HCT116 (cell line): ENCODE data around the gene BNC2. TPM values are rescaled to one million over a fixed set of nuclear protein-coding genes. Genes with fewer than 3 reads are reported as not detected.

Experiments used
- ATAC-seq: fragments of 200-7000 bp; cut with Tn5 transposase; 2 replicates; pipeline ENCODE4 v1.9.1; 2020; ENCODE audit warnings: mild to moderate bottlenecking, moderate library complexity
- BruUV-seq: library from RNA; stranded (reverse); fragments of 400-500 nt; replicated peaks from 2 replicates; lab custom pipeline; 2021; lab: Mats Ljungman, UMichigan
- CTCF ChIA-PET: fragments of 300-600 bp; sonication (Branson Sonifier 250); formaldehyde crosslinking; loops from one replicate; lab custom pipeline; 2021; ENCODE audit warnings: antibody characterized with exemption; lab: Charles Lee
- POLR2A ChIA-PET: fragments of 300-600, 350-600 bp; sonication (Branson Sonifier 250); formaldehyde crosslinking; loops from one replicate; lab custom pipeline; 2021; ENCODE audit warnings: antibody characterized with exemption; lab: Charles Lee
- RAD21 ChIA-PET, 2 experiments: fragments of 300-600 bp; sonication (Branson Sonifier 250); formaldehyde crosslinking; loops; one replicate each; lab custom pipeline; 2023; ENCODE audit warnings: low total read pairs in 2 of 2; ENCODE audit not compliant: uncharacterized antibody in 2 of 2, unreplicated experiment in 2 of 2, low non-redundant PET in 1 of 2; lab: Charles Lee
- DNase-seq: peaks from one replicate; pipeline ENCODE4 v3.0.0-alpha.2; 2010; ENCODE audit warnings: low read depth, low spot score
- H2AFZ ChIP-seq: fragments of 200-600 bp; shearing (Covaris generic), sonication (generic); 2 replicates; pipeline ENCODE4 v1.6.1; 2017; ENCODE audit warnings: low read depth, mixed run types, mixed read lengths, antibody characterized with exemption, low read length; ENCODE audit not compliant: poor library complexity, severe bottlenecking
- H3K27ac ChIP-seq: 2 replicates; pipeline ENCODE4 v1.5.1; 2012; ENCODE audit warnings: low read depth, low read length
- H3K27me3 ChIP-seq: fragments of 200-600 bp; sonication (generic); 2 replicates; pipeline ENCODE4 v1.6.1; 2016; ENCODE audit warnings: mixed run types, low read length, mixed read lengths; ENCODE audit not compliant: insufficient read depth
- H3K36me3 ChIP-seq, 2 experiments: fragments of 200-500 bp in 1 of 2; fragments of 200-600 bp in 1 of 2; sonication (Bioruptor generic) in 1 of 2; sonication (generic) in 1 of 2; 2 replicates each; pipeline versions ENCODE4 v1.5.1 to v1.6.1; 2014 to 2016; ENCODE audit warnings: low read length in 2 of 2, inconsistent platforms in 1 of 2, mixed read lengths in 1 of 2, mixed run types in 1 of 2; ENCODE audit not compliant: insufficient read depth in 2 of 2, control insufficient read depth in 1 of 2
- H3K4me1 ChIP-seq, 2 experiments: fragments of 200-600 bp in 1 of 2; sonication (generic) in 1 of 2; 2 replicates each; pipeline versions ENCODE4 v1.5.1 to v1.6.1; 2012 to 2017; ENCODE audit warnings: low read length in 2 of 2, inconsistent platforms in 1 of 2, mild to moderate bottlenecking in 1 of 2, mixed read lengths in 1 of 2, mixed run types in 1 of 2, moderate library complexity in 1 of 2; ENCODE audit not compliant: insufficient read depth in 2 of 2, control insufficient read depth in 1 of 2
- H3K4me2 ChIP-seq: fragments of 200-600 bp; sonication (generic); 2 replicates; pipeline ENCODE4 v1.6.1; 2017; ENCODE audit warnings: mixed run types, low read length, mixed read lengths
- H3K4me3 ChIP-seq, 2 experiments: fragments of 200-600 bp in 1 of 2; sonication (generic) in 1 of 2; replicated peaks in 1 of 2; 2 replicates each; pipeline ENCODE4 v1.5.1; 2011 to 2016; ENCODE audit warnings: low read length in 2 of 2, control low read depth in 1 of 2, low read depth in 1 of 2, mild to moderate bottlenecking in 1 of 2, mixed read lengths in 1 of 2, mixed run types in 1 of 2
- H3K79me2 ChIP-seq: fragments of 200-600 bp; sonication (generic); 2 replicates; pipeline ENCODE4 v1.6.1; 2017; ENCODE audit warnings: mild to moderate bottlenecking, mixed run types, low read length, moderate library complexity, mixed read lengths; ENCODE audit not compliant: insufficient read depth
- H3K9ac ChIP-seq: fragments of 200-600 bp; sonication (generic); 2 replicates; pipeline ENCODE4 v1.6.1; 2016; ENCODE audit warnings: low read length, mixed read lengths
- H3K9me2 ChIP-seq: fragments of 200-600 bp; sonication (generic), shearing (Covaris generic); 2 replicates; pipeline ENCODE4 v1.6.1; 2017; ENCODE audit warnings: mixed run types, mild to moderate bottlenecking, moderate library complexity; ENCODE audit not compliant: insufficient read depth
- H3K9me3 ChIP-seq, 2 experiments: fragments of 200-500 bp in 1 of 2; fragments of 200-600 bp in 1 of 2; sonication (Bioruptor generic) in 1 of 2; sonication (generic) in 1 of 2; 2 replicates each; pipeline ENCODE4 v1.6.1; 2014 to 2017; ENCODE audit warnings: low read length in 2 of 2, mixed read lengths in 2 of 2, inconsistent platforms in 1 of 2, low read depth in 1 of 2, mild to moderate bottlenecking in 1 of 2, mixed run types in 1 of 2, moderate library complexity in 1 of 2; ENCODE audit not compliant: control insufficient read depth in 1 of 2, insufficient read depth in 1 of 2
- H4K20me1 ChIP-seq: fragments of 200-600 bp; sonication (generic), shearing (Covaris generic); 2 replicates; pipeline ENCODE4 v1.6.1; 2017; ENCODE audit warnings: mixed run types, mild to moderate bottlenecking, moderate library complexity; ENCODE audit not compliant: insufficient read depth
- ATF3 ChIP-seq: IDR thresholded peaks from 2 replicates; pipeline ENCODE4 v1.6.1; 2012
- CBX3 ChIP-seq: IDR thresholded peaks from 2 replicates; pipeline ENCODE4 v1.6.1; 2012; ENCODE audit warnings: low read depth
- CEBPB ChIP-seq: IDR thresholded peaks from 2 replicates; pipeline ENCODE4 v1.6.1; 2012; ENCODE audit warnings: low read depth
- CTCF ChIP-seq, 3 experiments: fragments of 200-600 bp in 1 of 3; sonication (generic) in 1 of 3; IDR thresholded peaks in 2 of 3; conservative IDR thresholded peaks in 1 of 3; 2 replicates each; pipeline ENCODE4 v1.5.1; 2012 to 2017; ENCODE audit warnings: low read depth in 2 of 3, low read length in 2 of 3, antibody characterized with exemption in 1 of 3, borderline replicate concordance in 1 of 3, control low read depth in 1 of 3, mild to moderate bottlenecking in 1 of 3, mixed read lengths in 1 of 3, mixed run types in 1 of 3, moderate library complexity in 1 of 3; ENCODE audit not compliant: insufficient read depth in 1 of 3
- EGR1 ChIP-seq: IDR thresholded peaks from 2 replicates; pipeline ENCODE4 v1.6.1; 2012; ENCODE audit warnings: low read depth
- EZH2 ChIP-seq: fragments of 200-600 bp; sonication (generic); IDR thresholded peaks from 2 replicates; pipeline ENCODE4 v1.6.1; 2017; ENCODE audit warnings: antibody characterized with exemption, mixed run types
- EZH2phosphoT487 ChIP-seq: fragments of 200-600 bp; IDR thresholded peaks from 2 replicates; pipeline ENCODE4 v1.6.1; 2018; ENCODE audit warnings: antibody characterized with exemption, borderline replicate concordance
- FOSL1 ChIP-seq: IDR thresholded peaks from 2 replicates; pipeline ENCODE4 v1.6.1; 2012; ENCODE audit warnings: low read depth
- POLR2A ChIP-seq: IDR thresholded peaks from 2 replicates; pipeline ENCODE4 v1.7.0; 2011; ENCODE audit warnings: borderline replicate concordance; ENCODE audit not compliant: insufficient read depth, insufficient read length; ENCODE audit errors: extremely low read depth
- POLR2AphosphoS5 ChIP-seq: IDR thresholded peaks from 2 replicates; pipeline ENCODE4 v1.6.1; 2011; ENCODE audit warnings: mild to moderate bottlenecking, low read depth, low read length, moderate library complexity
- REST ChIP-seq: IDR thresholded peaks from 2 replicates; pipeline ENCODE4 v1.6.1; 2012; ENCODE audit warnings: low read depth
- SIN3A ChIP-seq: IDR thresholded peaks from 2 replicates; pipeline ENCODE4 v1.6.1; 2012; ENCODE audit warnings: low read depth
- SP1 ChIP-seq: IDR thresholded peaks from 2 replicates; pipeline ENCODE4 v1.6.1; 2012; ENCODE audit warnings: low read depth
- SRF ChIP-seq: IDR thresholded peaks from 2 replicates; pipeline ENCODE4 v1.6.1; 2012; ENCODE audit warnings: low read depth
- TCF7L2 ChIP-seq: IDR thresholded peaks from 2 replicates; pipeline ENCODE4 v1.7.0; 2011; ENCODE audit warnings: borderline replicate concordance, inconsistent platforms; ENCODE audit not compliant: insufficient read depth, insufficient read length; ENCODE audit errors: extremely low read depth
- YY1 ChIP-seq: IDR thresholded peaks from 2 replicates; pipeline ENCODE4 v1.6.1; 2011; ENCODE audit warnings: low read length, low read depth, moderate library complexity, mild to moderate bottlenecking; ENCODE audit not compliant: insufficient replicate concordance; ENCODE audit errors: extremely low read depth
- ZBTB33 ChIP-seq: IDR thresholded peaks from 2 replicates; pipeline ENCODE4 v1.6.1; 2011; ENCODE audit warnings: mild to moderate bottlenecking, low read length, moderate library complexity; ENCODE audit not compliant: insufficient replicate concordance; ENCODE audit errors: extremely low read depth
- ZFX ChIP-seq: fragments of 450-650 bp; IDR thresholded peaks from 2 replicates; pipeline ENCODE4 v1.6.1; 2017
- ZNF274 ChIP-seq: fragments of 200-500 bp; sonication (Bioruptor generic); IDR thresholded peaks from 2 replicates; pipeline ENCODE4 v1.6.1; 2014; ENCODE audit warnings: mild to moderate bottlenecking, low read depth, low read length, inconsistent platforms
- intact Hi-C: fragments of 100-400 bp; cut with micrococcal nuclease; formaldehyde crosslinking; loops from 2 replicates; pipeline ENCODE4 v1.10.0; 2022
- total RNA-seq: library from RNA; stranded (reverse); gene quantifications from one replicate; pipeline ENCODE4 v1.2.1, GENCODE V29; 2021; ENCODE audit not compliant: unreplicated experiment

Gene BNC2
- total RNA-seq, 1 experiment from 2014 or later = 0.37 TPM

GRCh38 chr9:16449076-16449730 is 421.3 kb downstream of the BNC2 start:
- Histone ChIP-seq H3K27ac (no peak overlapping the region), H3K4me2 (no peak overlapping the region), H3K9me3 (no peaks in the 10 kb centered on the region), H2AFZ (no peak overlapping the region), H3K4me1 (no peaks in the 10 kb centered on the region), H3K9me2 (no peaks in the 10 kb centered on the region), H4K20me1 (no peaks in the 10 kb centered on the region), H3K27me3 (peaks cover 38% of the 10 kb centered on the region), H3K4me3 (no peak overlapping the region), H3K9ac (no peak overlapping the region), H3K79me2 (no peaks in the 10 kb centered on the region), H3K36me3 (no peaks in the 10 kb centered on the region)
- no peak for DNase-seq
- no TSS peak for BruUV-seq
- ChIA-PET POLR2A (no interaction called here), RAD21 (no interaction called here), CTCF (no interaction called here)
- intact Hi-C loops = no loop called here
- no peak for ATAC-seq
- TF ChIP-seq POLR2AphosphoS5 = no peak
- no peak for TF ChIP-seq FOSL1
- TF ChIP-seq POLR2A = no peak
- no peak for TF ChIP-seq SIN3A
- no peak for TF ChIP-seq EGR1
- TF ChIP-seq EZH2phosphoT487 = no peak
- no peak for TF ChIP-seq TCF7L2
- TF ChIP-seq SP1 = no peak
- no peak for TF ChIP-seq ZFX
- TF ChIP-seq CEBPB = no peak
- no peak for TF ChIP-seq ZNF274
- TF ChIP-seq REST = no peak
- TF ChIP-seq ATF3 = no peak
- no peak for TF ChIP-seq CTCF (IDR thresholded peaks at IDR 0.05 in 2 of 3, conservative IDR thresholded peaks at IDR 0.05 in 1 of 3; ENCODE audit: borderline replicate concordance in 1 of 3, insufficient read depth in 1 of 3, low read depth in 2 of 3, low read length in 2 of 3)
- no peak for TF ChIP-seq ZBTB33
- TF ChIP-seq CBX3 = no peak
- no peak for TF ChIP-seq SRF
- no peak for TF ChIP-seq EZH2
- TF ChIP-seq YY1 = no peak
